Type B pancreatic cell (in vitro differentiated cells): ENCODE measurements around the gene NCAPH2. TPM values are rescaled to one million over a fixed set of nuclear protein-coding genes. Genes with fewer than 3 reads are reported as not detected.
A peak's percentile ranks its signal among the peaks of the same experiment; 100 is the strongest.

ENCODE experiments used
- DNase-seq: peaks from one replicate; pipeline ENCODE4 v3.0.0; 2021; ENCODE audit warnings: mixed read lengths; ENCODE audit not compliant: unreplicated experiment; ENCODE audit errors: extremely low spot score
- H3K27ac Mint-ChIP-seq: 2 replicates; pipeline ENCODE4 v1.8.0; 2021; ENCODE audit warnings: mild to moderate bottlenecking, mixed read lengths
- H3K27me3 Mint-ChIP-seq: 2 replicates; pipeline ENCODE4 v1.8.0; 2021; ENCODE audit warnings: mixed read lengths
- H3K36me3 Mint-ChIP-seq: 2 replicates; pipeline ENCODE4 v1.8.0; 2021; ENCODE audit warnings: mixed read lengths
- H3K4me1 Mint-ChIP-seq: one replicate; pipeline ENCODE4 v1.8.0; 2021; ENCODE audit warnings: mixed read lengths; ENCODE audit not compliant: unreplicated experiment
- H3K4me3 Mint-ChIP-seq: 2 replicates; pipeline ENCODE4 v1.8.0; 2021; ENCODE audit warnings: mild to moderate bottlenecking, mixed read lengths
- H3K9me3 Mint-ChIP-seq: 2 replicates; pipeline ENCODE4 v1.8.0; 2021; ENCODE audit warnings: mixed read lengths
- CTCF ChIP-seq: fragments of 200-600 bp; sonication (generic); conservative IDR thresholded peaks from 2 replicates; pipeline ENCODE4 v1.5.0; 2021; ENCODE audit warnings: antibody characterized with exemption, mild to moderate bottlenecking
- total RNA-seq: library from RNA; stranded (reverse); gene quantifications from 2 replicates; pipeline ENCODE4 v1.2.1, GENCODE V29; 2021; ENCODE audit warnings: low replicate concordance

Gene NCAPH2
- total RNA-seq, 1 donor from 2014 or later: 75.2 TPM

GRCh38 chr22:50502096-50502495, 5.9 kb upstream of the NCAPH2 start:
- no peak for TF ChIP-seq CTCF
- H3K4me3 Mint-ChIP-seq: no peak overlapping the region
- peaks cover 13% of the 10 kb centered on the region for H3K4me1 Mint-ChIP-seq
- no peak for DNase-seq
- H3K9me3 Mint-ChIP-seq: no peaks in the 10 kb centered on the region
- H3K36me3 Mint-ChIP-seq: no peaks in the 10 kb centered on the region
- H3K27ac Mint-ChIP-seq: no peak overlapping the region
- no peaks in the 10 kb centered on the region for H3K27me3 Mint-ChIP-seq

GRCh38 chr22:50502628-50503474, 5.2 kb upstream of the NCAPH2 start:
- no peaks in the 10 kb centered on the region for H3K9me3 Mint-ChIP-seq
- H3K4me3 Mint-ChIP-seq: no peak overlapping the region

GRCh38 chr22:50503475-50504145, 4.4 kb upstream of the NCAPH2 start:
- H3K4me3 Mint-ChIP-seq: no peak overlapping the region
- no peaks in the 10 kb centered on the region for H3K27me3 Mint-ChIP-seq
- H3K9me3 Mint-ChIP-seq: no peaks in the 10 kb centered on the region
- H3K36me3 Mint-ChIP-seq: no peaks in the 10 kb centered on the region
- DNase-seq: peak; percentile 67
- no peak overlapping the region for H3K27ac Mint-ChIP-seq
- no peak for TF ChIP-seq CTCF
- peaks cover 3% of the 10 kb centered on the region for H3K4me1 Mint-ChIP-seq

More at GRCh38 chr22:50502628-50503474, 5.2 kb upstream of the NCAPH2 start:
- H3K27ac Mint-ChIP-seq: no peak overlapping the region
- no peaks in the 10 kb centered on the region for H3K27me3 Mint-ChIP-seq
- no peak for DNase-seq
- H3K4me1 Mint-ChIP-seq: peaks cover 11% of the 10 kb centered on the region
- H3K36me3 Mint-ChIP-seq: no peaks in the 10 kb centered on the region
- no peak for TF ChIP-seq CTCF

GRCh38 chr22:50504369-50505211, 3.4 kb upstream of the NCAPH2 start:
- Mint-ChIP-seq H3K36me3 (no peaks in the 10 kb centered on the region), H3K27me3 (no peaks in the 10 kb centered on the region), H3K27ac (no peak overlapping the region), H3K4me3 (no peak overlapping the region), H3K4me1 (peaks cover 8% of the 10 kb centered on the region), H3K9me3 (no peaks in the 10 kb centered on the region)
- DNase-seq: peak; percentile 70
- no peak for TF ChIP-seq CTCF

- Mint-ChIP-seq H3K27ac (no peak overlapping the region), H3K27me3 (no peaks in the 10 kb centered on the region), H3K9me3 (no peaks in the 10 kb centered on the region), H3K36me3 (no peaks in the 10 kb centered on the region), H3K4me1 (peaks cover 9% of the 10 kb centered on the region), H3K4me3 (no peak overlapping the region)
- TF ChIP-seq CTCF: no peak
- no peak for DNase-seq
Observed at GRCh38 chr22:50505276-50505775, 2.7 kb upstream of the NCAPH2 start.
